H1 (cell line): ENCODE data around the gene TBC1D2. TPM values are rescaled to one million over a fixed set of nuclear protein-coding genes. Genes with fewer than 3 reads are reported as not detected.

Experiments used
- CTCF ChIA-PET: fragments of 300-600 bp; sonication (Branson Sonifier 250); formaldehyde crosslinking; loops from one replicate; lab custom pipeline; 2021; ENCODE audit not compliant: partially characterized antibody; lab: Charles Lee
- POLR2A ChIA-PET: fragments of 300-600 bp; sonication (Branson Sonifier 250); formaldehyde crosslinking; loops from one replicate; lab custom pipeline; 2021; ENCODE audit warnings: inconsistent platforms; ENCODE audit not compliant: partially characterized antibody; lab: Charles Lee
- DNase-seq, 2 experiments: peaks; one replicate each; pipeline versions ENCODE4 v3.0.0 to v3.0.0-alpha.2; 2010 to 2022; ENCODE audit warnings: low spot score in 2 of 2, low read depth in 1 of 2, mixed read lengths in 1 of 2
- FAIRE-seq: peaks from 2 replicates; lab custom pipeline; 2011; peaks lifted over from hg19 to GRCh38; lab: Jason Lieb, UNC
- H2AFZ ChIP-seq: 2 replicates; pipeline ENCODE4 v1.8.1; 2012; ENCODE audit warnings: low read length, inconsistent platforms
- H2AK5ac ChIP-seq: 2 replicates; pipeline ENCODE4 v1.6.1; 2013; ENCODE audit warnings: low read depth, low read length
- H2BK120ac ChIP-seq: replicated peaks from 2 replicates; pipeline ENCODE3; 2013; ENCODE audit warnings: low read depth, low read length, inconsistent platforms
- H2BK12ac ChIP-seq: 2 replicates; pipeline ENCODE4 v1.6.1; 2013; ENCODE audit warnings: low read depth, low read length
- H2BK15ac ChIP-seq: 2 replicates; pipeline ENCODE4 v1.6.1; 2013; ENCODE audit warnings: low read length
- H2BK20ac ChIP-seq: 2 replicates; pipeline ENCODE4 v1.6.1; 2013; ENCODE audit warnings: low read length
- H2BK5ac ChIP-seq: 2 replicates; pipeline ENCODE4 v1.6.1; 2013; ENCODE audit warnings: low read depth, low read length
- H3K14ac ChIP-seq: 2 replicates; pipeline ENCODE4 v1.6.1; 2013; ENCODE audit warnings: inconsistent platforms; ENCODE audit not compliant: insufficient read length
- H3K18ac ChIP-seq: 2 replicates; pipeline ENCODE4 v1.6.1; 2013; ENCODE audit warnings: low read length; ENCODE audit errors: extremely low read depth
- H3K23ac ChIP-seq: 2 replicates; pipeline ENCODE4 v1.6.1; 2013; ENCODE audit warnings: inconsistent platforms; ENCODE audit not compliant: insufficient read length
- H3K23me2 ChIP-seq: 2 replicates; pipeline ENCODE4 v1.6.1; 2013; ENCODE audit warnings: low read depth, low read length
- H3K27ac ChIP-seq: 2 replicates; pipeline ENCODE4 v1.6.1; 2011; ENCODE audit warnings: low read depth, low read length, inconsistent platforms
- H3K27me3 ChIP-seq, 4 experiments: replicated peaks in 1 of 4; 1 replicate in 1 of 4; 2 replicates in 3 of 4; pipeline versions ENCODE4 v1.6.1 to v1.8.1; 2011 to 2013; ENCODE audit warnings: low read length in 3 of 4, mild to moderate bottlenecking in 3 of 4, inconsistent platforms in 2 of 4, mixed read lengths in 2 of 4, moderate library complexity in 1 of 4; ENCODE audit not compliant: control insufficient read depth in 3 of 4, insufficient read depth in 3 of 4; ENCODE audit errors: extremely low read depth in 1 of 4
- H3K36me3 ChIP-seq, 4 experiments: 2 replicates each; pipeline versions ENCODE4 v1.6.1 to v1.8.1; 2011 to 2013; ENCODE audit warnings: mild to moderate bottlenecking in 4 of 4, low read length in 3 of 4, moderate library complexity in 2 of 4, control low read depth in 1 of 4, inconsistent platforms in 1 of 4; ENCODE audit not compliant: insufficient read depth in 4 of 4, control insufficient read depth in 2 of 4
- H3K4ac ChIP-seq: replicated peaks from 2 replicates; pipeline ENCODE3; 2013; ENCODE audit warnings: low read length, low read depth, mixed read lengths, inconsistent platforms; ENCODE audit not compliant: insufficient read length
- H3K4me1 ChIP-seq, 4 experiments: replicated peaks in 1 of 4; 1 replicate in 1 of 4; 2 replicates in 3 of 4; pipeline versions ENCODE4 v1.6.1 to v1.8.1; 2011 to 2013; ENCODE audit warnings: low read length in 3 of 4, inconsistent platforms in 2 of 4, mixed read lengths in 1 of 4; ENCODE audit not compliant: insufficient read depth in 4 of 4, control insufficient read depth in 3 of 4
- H3K4me2 ChIP-seq, 2 experiments: 2 replicates each; pipeline versions ENCODE4 v1.6.1 to v1.8.1; 2011 to 2013; ENCODE audit warnings: low read depth in 2 of 2, low read length in 2 of 2, control low read depth in 1 of 2, inconsistent platforms in 1 of 2, mild to moderate bottlenecking in 1 of 2; ENCODE audit not compliant: insufficient read depth in 1 of 2
- H3K4me3 ChIP-seq, 4 experiments: fragments of 200-600, 300-600 bp in 1 of 4; sonication (generic), shearing (Covaris generic), sonication (Bioruptor Twin) in 1 of 4; 2 replicates each; pipeline versions ENCODE4 v1.5.1 to v1.8.1; 2011 to 2016; ENCODE audit warnings: low read length in 4 of 4, low read depth in 3 of 4, control low read depth in 2 of 4, inconsistent platforms in 2 of 4, mild to moderate bottlenecking in 2 of 4, mixed read lengths in 1 of 4, moderate library complexity in 1 of 4; ENCODE audit not compliant: insufficient read depth in 2 of 4; ENCODE audit errors: extremely low read depth in 1 of 4
- H3K56ac ChIP-seq: replicated peaks from 2 replicates; pipeline ENCODE3; 2013; ENCODE audit warnings: low read depth, mild to moderate bottlenecking, mixed read lengths, low read length, inconsistent platforms; ENCODE audit not compliant: insufficient read length
- H3K79me1 ChIP-seq: 2 replicates; pipeline ENCODE4 v1.6.1; 2013; ENCODE audit warnings: low read depth, low read length, control low read depth
- H3K79me2 ChIP-seq, 2 experiments: 2 replicates each; pipeline versions ENCODE4 v1.6.1 to v1.8.1; 2012 to 2013; ENCODE audit warnings: low read length in 2 of 2, mild to moderate bottlenecking in 2 of 2, inconsistent platforms in 1 of 2; ENCODE audit not compliant: insufficient read depth in 2 of 2, control insufficient read depth in 1 of 2
- H3K9ac ChIP-seq, 4 experiments: replicated peaks in 1 of 4; 1 replicate in 1 of 4; 2 replicates in 3 of 4; pipeline versions ENCODE4 v1.6.1 to v1.8.1; 2011 to 2013; ENCODE audit warnings: low read depth in 3 of 4, low read length in 3 of 4, control low read depth in 2 of 4, mild to moderate bottlenecking in 2 of 4, moderate library complexity in 2 of 4, inconsistent platforms in 1 of 4; ENCODE audit errors: extremely low read depth in 1 of 4
- H3K9me3 ChIP-seq, 2 experiments: 2 replicates each; pipeline versions ENCODE4 v1.6.1 to v1.8.1; 2012 to 2013; ENCODE audit warnings: mild to moderate bottlenecking in 2 of 2, moderate library complexity in 2 of 2, control low read depth in 1 of 2, inconsistent platforms in 1 of 2, low read depth in 1 of 2, low read length in 1 of 2, mixed read lengths in 1 of 2; ENCODE audit not compliant: insufficient read depth in 2 of 2
- H4K20me1 ChIP-seq, 2 experiments: replicated peaks in 1 of 2; 2 replicates each; pipeline versions ENCODE3 to v1.8.1; 2011 to 2013; ENCODE audit warnings: inconsistent platforms in 2 of 2, low read length in 2 of 2, mild to moderate bottlenecking in 1 of 2; ENCODE audit not compliant: insufficient read depth in 2 of 2, control insufficient read depth in 1 of 2
- H4K5ac ChIP-seq: 2 replicates; pipeline ENCODE4 v1.6.1; 2013; ENCODE audit warnings: low read length, low read depth, mixed read lengths, inconsistent platforms; ENCODE audit not compliant: insufficient read length
- H4K8ac ChIP-seq: 2 replicates; pipeline ENCODE4 v1.8.0; 2013; ENCODE audit warnings: mild to moderate bottlenecking, moderate library complexity, low read length, inconsistent platforms; ENCODE audit not compliant: insufficient read depth; ENCODE audit errors: extremely low read depth
- H4K91ac ChIP-seq: replicated peaks from 2 replicates; pipeline ENCODE3; 2013; ENCODE audit warnings: low read length, mixed read lengths, inconsistent platforms; ENCODE audit not compliant: insufficient read length
- JUND ChIP-seq: IDR thresholded peaks from 2 replicates; pipeline ENCODE4 v1.6.1; 2011; ENCODE audit warnings: mild to moderate bottlenecking, improper control_type of control experiment, low read length
- NANOG ChIP-seq: IDR thresholded peaks from 2 replicates; pipeline ENCODE4 v1.6.1; 2011; ENCODE audit warnings: low read length, low read depth, mild to moderate bottlenecking, inconsistent platforms; ENCODE audit not compliant: insufficient read depth, poor library complexity, severe bottlenecking
- POLR2A ChIP-seq, 2 experiments: IDR thresholded peaks; 1 replicate in 1 of 2; 2 replicates in 1 of 2; pipeline ENCODE4 v1.6.1; 2011; ENCODE audit warnings: low read depth in 2 of 2, low read length in 2 of 2, mild to moderate bottlenecking in 2 of 2; ENCODE audit errors: control extremely low read depth in 1 of 2
- POLR2AphosphoS5 ChIP-seq: IDR thresholded peaks from 2 replicates; pipeline ENCODE4 v1.6.1; 2011; ENCODE audit warnings: low read depth, low read length
- WGBS, 2 experiments: shearing (Covaris generic) in 1 of 2; methylation state at CpG; one replicate each; pipeline versions ENCODE4 v1.1.6 to v1.1.7; 2013 to 2015; ENCODE audit warnings: low lambda C conversion rate in 2 of 2, mixed read lengths in 2 of 2, inconsistent platforms in 1 of 2, low coverage in 1 of 2, missing lambda C conversion rate in 1 of 2; ENCODE audit not compliant: insufficient replicate concordance in 2 of 2, insufficient coverage in 1 of 2, insufficient read length in 1 of 2; ENCODE audit errors: extremely low coverage in 1 of 2, missing lambda C conversion rate in 1 of 2; 5-methylcytosine and 5-hydroxymethylcytosine counted together
- polyA plus RNA-seq, 7 experiments: library from polyadenylated mRNA; depleted of rRNA in 3 of 7; stranded (reverse) in 5 of 7; unstranded in 2 of 7; fragments of >200 nt in 5 of 7; fragments of 200-250 nt in 2 of 7; gene quantifications; 1 replicate in 5 of 7; 2 replicates in 1 of 7; 4 replicates in 1 of 7; pipeline versions ENCODE4 v1.2.1 to v1.2.3, GENCODE V29; 2011 to 2013; ENCODE audit warnings: missing spikeins in 2 of 7, mixed read lengths in 2 of 7
- total RNA-seq: library from RNA; stranded (reverse); fragmentation: NEBNext Ultra II Directional; extraction: Animal tissue kit (Norgen Biotek cat#: 25700); gene quantifications from 2 replicates; pipeline ENCODE4 v1.2.1, GENCODE V29; 2021

TBC1D2 gene
- total and polyA plus RNA-seq, 2 of the 8 experiments (the other 6 are each of a cell fraction or from before 2014, with no cell fraction given), result 7.4 TPM

DNA sequence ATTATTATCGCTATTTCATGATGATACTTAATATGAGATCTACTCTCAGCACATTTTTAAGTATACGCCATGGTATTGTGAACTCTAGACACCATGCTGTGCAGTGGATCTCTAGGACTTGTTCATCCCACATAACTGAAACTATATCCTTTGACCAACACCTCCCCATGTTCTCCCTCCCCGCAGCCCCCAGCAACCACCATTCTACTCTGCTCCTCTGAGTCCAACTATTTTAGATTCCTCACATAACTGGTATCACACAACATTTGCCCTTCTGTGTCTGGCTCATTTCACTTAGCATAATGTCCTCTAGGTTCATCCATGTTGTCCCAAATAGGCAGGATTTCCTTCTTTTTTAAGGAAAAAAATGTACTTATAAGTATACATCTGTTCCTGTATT, 6.6 kb upstream of the TBC1D2 start:
- Histone ChIP-seq H4K91ac (no peak overlapping the region), H3K23me2 (no peaks in the 10 kb centered on the region; the same call in 1 of the 2 replicates), H2AFZ (no peak overlapping the region), H2BK5ac (no peak overlapping the region), H3K27ac (no peak overlapping the region), H2BK20ac (no peak overlapping the region), H3K79me1 (no peaks in the 10 kb centered on the region), H2AK5ac (no peak overlapping the region), H3K4me3 (no peak overlapping the region), H4K20me1 (no peaks in the 10 kb centered on the region), H3K4ac (no peak overlapping the region), H4K8ac (no peak overlapping the region), H3K27me3 (no peaks in the 10 kb centered on the region), H4K5ac (no peak overlapping the region), H3K4me2 (no peak overlapping the region), H3K56ac (no peak overlapping the region), H3K9ac (no peak overlapping the region), H2BK15ac (no peak overlapping the region), H3K9me3 (no peaks in the 10 kb centered on the region), H3K4me1 (peaks cover 0 to 3% (median 0%) of the 10 kb centered on the region in 4 experiments; a peak in 1 of 7 replicates), H2BK120ac (no peak overlapping the region), H3K23ac (no peak overlapping the region), H3K18ac (no peak overlapping the region), H3K79me2 (no peaks in the 10 kb centered on the region), H2BK12ac (no peak overlapping the region), H3K36me3 (no peaks in the 10 kb centered on the region), H3K14ac (no peak overlapping the region)
- FAIRE-seq (no peak), DNase-seq (no peak)
- TF ChIP-seq POLR2A (IDR thresholded peaks at IDR 0.05; ENCODE audit: control extremely low read depth in 1 of 2, low read depth in 2 of 2, low read length in 2 of 2) (no peak), JUND (no peak), POLR2AphosphoS5 (no peak), NANOG (no peak)
- CTCF ChIA-PET, result interaction anchor here (0.7 to 3.0 kb wide), 12 partner anchors 21 to 157 kb away, joined by 3 to 20 read pairs (median 8); no protein-coding TSS in a partner anchor
- 93% methylated on average over 3 of the region's 3 CpGs; no CpG with 5 or more reads in 1 of the 2 experiments for WGBS, 2 experiments
- POLR2A ChIA-PET, result interaction anchor here (1.7 kb wide), 1 partner anchor 176 kb away, joined by 5 read pairs; no protein-coding TSS in a partner anchor
